Stimulated activated naive B cell treated with anti-CD40 and anti-IgM and Interleukin-4, amounts not matched to agents 10 μg/mL and 1 μg/mL and 100 μg/mL, for 72 hours (primary cell): Measurements from ENCODE around the gene HPS3.
"Not testable (repeated sequence)": the region's sequence is repeated elsewhere in the genome, so short reads cannot be mapped to it uniquely, and the experiment has no call there.

ENCODE experiments used
- ATAC-seq, 2 donors: fragments of 150-1000 bp; cut with Tn5 transposase; replicated peaks; 2 replicates each; pipeline ENCODE4 v1.10.0; 2021; ENCODE audit warnings: moderate library complexity in 1 of 2
- DNase-seq: peaks from one replicate; pipeline ENCODE4 v3.0.0; 2021
- H3K27ac Mint-ChIP-seq: one replicate; pipeline ENCODE4 v1.8.0; 2022; ENCODE audit warnings: mild to moderate bottlenecking, mixed read lengths
- H3K27me3 Mint-ChIP-seq, 2 donors: one replicate each; pipeline ENCODE4 v1.8.0; 2022; ENCODE audit warnings: mixed read lengths in 2 of 2
- H3K36me3 Mint-ChIP-seq, 2 donors: one replicate each; pipeline ENCODE4 v1.8.0; 2022; ENCODE audit warnings: mixed read lengths in 2 of 2, mild to moderate bottlenecking in 1 of 2
- H3K4me1 Mint-ChIP-seq, 2 donors: one replicate each; pipeline ENCODE4 v1.8.0; 2022; ENCODE audit warnings: mixed read lengths in 2 of 2, mild to moderate bottlenecking in 1 of 2
- H3K4me3 Mint-ChIP-seq, 2 donors: one replicate each; pipeline ENCODE4 v1.8.0; 2022; ENCODE audit warnings: mild to moderate bottlenecking in 2 of 2, mixed read lengths in 2 of 2, moderate library complexity in 1 of 2
- H3K9me3 Mint-ChIP-seq, 2 donors: one replicate each; pipeline ENCODE4 v1.8.0; 2022; ENCODE audit warnings: mixed read lengths in 2 of 2, mild to moderate bottlenecking in 1 of 2

The HPS3 gene

GRCh38 chr3:149216193-149216869 is 86.9 kb downstream of the HPS3 start:
- no peaks in the 10 kb centered on the region for H3K4me1 Mint-ChIP-seq
- H3K9me3 Mint-ChIP-seq: peaks cover 4% of the 10 kb centered on the region in 2 donors
- H3K27me3 Mint-ChIP-seq: no peaks in the 10 kb centered on the region
- H3K27ac Mint-ChIP-seq: no peak overlapping the region
- ATAC-seq (no peak), DNase-seq (no peak)
- H3K36me3 Mint-ChIP-seq: no peaks in the 10 kb centered on the region
- no peak overlapping the region for H3K4me3 Mint-ChIP-seq

- H3K27me3 Mint-ChIP-seq: no peaks in the 10 kb centered on the region
- no peak overlapping the region for H3K27ac Mint-ChIP-seq
- no peaks in the 10 kb centered on the region for H3K4me1 Mint-ChIP-seq
- H3K9me3 Mint-ChIP-seq: peaks cover 4% of the 10 kb centered on the region in 2 donors
- H3K36me3 Mint-ChIP-seq: no peaks in the 10 kb centered on the region
- no peak for ATAC-seq
- H3K4me3 Mint-ChIP-seq: no peak overlapping the region
- DNase-seq: no peak
Observed at GRCh38 chr3:149217347-149217746, 87.9 kb downstream of the HPS3 start.

- not testable (repeated sequence) for H3K27ac Mint-ChIP-seq, H3K36me3 Mint-ChIP-seq, H3K27me3 Mint-ChIP-seq, H3K4me1 Mint-ChIP-seq, H3K9me3 Mint-ChIP-seq, H3K4me3 Mint-ChIP-seq, ATAC-seq, DNase-seq
Observed at GRCh38 chr3:149219380-149220121, 90.1 kb downstream of the HPS3 start.

GRCh38 chr3:149221783-149222517 is 92.5 kb downstream of the HPS3 start, which contains the start of gene CP:
CP (minus strand) TSS chr3:149221829; CDS start chr3:149221792, 37 bp downstream.
- no peak for DNase-seq
- Mint-ChIP-seq H3K27ac (no peak within 1 kb of the TSS), H3K27me3 (no peaks in the 10 kb centered on the region), H3K4me3 (no peak within 1 kb of the TSS), H3K36me3 (no peaks in the 10 kb centered on the region), H3K4me1 (peaks cover 16 to 21% of the 10 kb centered on the region in 2 donors), H3K9me3 (peaks cover 4 to 6% of the 10 kb centered on the region in 2 donors)
- no peak for ATAC-seq
